ENCODE measurements around the gene AHI1.

Gene AHI1

GRCh38 chr6:135449246-135449645 is 48.3 kb downstream of the AHI1 start:
- no peak overlapping the region for H3K9ac ChIP-seq (ENCODE audit: low read depth, low read length)
- no peaks in the 10 kb centered on the region for H3K27me3 ChIP-seq (ENCODE audit: insufficient read depth, low read length, poor library complexity)
- H3K4me3 ChIP-seq (ENCODE audit: low read depth in 1 of 2, low read length in 2 of 2): no peak overlapping the region
- H3K36me3 ChIP-seq (ENCODE audit: insufficient read depth, low read length): no peaks in the 10 kb centered on the region
- H3K4me1 ChIP-seq (ENCODE audit: insufficient read depth, low read length): no peaks in the 10 kb centered on the region
- H2AFZ ChIP-seq (ENCODE audit: low read depth, low read length): no peak overlapping the region
- no peaks in the 10 kb centered on the region for H3K79me2 ChIP-seq (ENCODE audit: insufficient read depth, low read length)
- H3K4me2 ChIP-seq (ENCODE audit: insufficient read depth, low read length): no peak overlapping the region
- no peaks in the 10 kb centered on the region for H3K9me3 ChIP-seq (ENCODE audit: insufficient read depth, low read length, severe bottlenecking)
- no peaks in the 10 kb centered on the region for H4K20me1 ChIP-seq (ENCODE audit: insufficient read depth, low read length)
- DNase-seq (no peak), ATAC-seq (ENCODE audit: insufficient read depth, low read depth) (no peak)
- no peak overlapping the region for H3K27ac ChIP-seq (ENCODE audit: low read length)
- TF ChIP-seq CTCF (IDR thresholded peaks at IDR 0.05; ENCODE audit: borderline replicate concordance, extremely low read depth, low read length, poor library complexity, severe bottlenecking): no peak
- no peak for TF ChIP-seq EZH2 (IDR thresholded peaks at IDR 0.05; ENCODE audit: borderline replicate concordance, low read depth, low read length, severe bottlenecking)

GRCh38 chr6:135440087-135440792 is 57.3 kb downstream of the AHI1 start:
- Histone ChIP-seq H3K4me3 (ENCODE audit: low read depth in 1 of 2, low read length in 2 of 2) (no peak overlapping the region), H3K4me1 (ENCODE audit: insufficient read depth, low read length) (peaks cover 13% of the 10 kb centered on the region), H3K9ac (ENCODE audit: low read depth, low read length) (no peak overlapping the region), H2AFZ (ENCODE audit: low read depth, low read length) (no peak overlapping the region), H3K36me3 (ENCODE audit: insufficient read depth, low read length) (no peaks in the 10 kb centered on the region; the same call in 1 of the 2 replicates), H3K9me3 (ENCODE audit: insufficient read depth, low read length, severe bottlenecking) (no peaks in the 10 kb centered on the region), H4K20me1 (ENCODE audit: insufficient read depth, low read length) (no peaks in the 10 kb centered on the region), H3K4me2 (ENCODE audit: insufficient read depth, low read length) (no peak overlapping the region), H3K27ac (ENCODE audit: low read length) (no peak overlapping the region), H3K27me3 (ENCODE audit: insufficient read depth, low read length, poor library complexity) (no peaks in the 10 kb centered on the region), H3K79me2 (ENCODE audit: insufficient read depth, low read length) (no peaks in the 10 kb centered on the region)
- TF ChIP-seq CTCF (IDR thresholded peaks at IDR 0.05; ENCODE audit: borderline replicate concordance, extremely low read depth, low read length, poor library complexity, severe bottlenecking) (no peak), EZH2 (IDR thresholded peaks at IDR 0.05; ENCODE audit: borderline replicate concordance, low read depth, low read length, severe bottlenecking) (no peak)
- DNase-seq: no peak
- ATAC-seq (ENCODE audit: insufficient read depth, low read depth): peak; percentile 35; the same call in 1 of the 3 replicates

- H3K4me3 ChIP-seq (ENCODE audit: low read depth in 1 of 2, low read length in 2 of 2): no peak overlapping the region
- no peaks in the 10 kb centered on the region for H3K27me3 ChIP-seq (ENCODE audit: insufficient read depth, low read length, poor library complexity)
- H3K4me1 ChIP-seq (ENCODE audit: insufficient read depth, low read length): peaks cover 13% of the 10 kb centered on the region
- no peak overlapping the region; the same call in 1 of the 2 replicates for H3K4me2 ChIP-seq (ENCODE audit: insufficient read depth, low read length)
- no peaks in the 10 kb centered on the region; the same call in 1 of the 2 replicates for H3K36me3 ChIP-seq (ENCODE audit: insufficient read depth, low read length)
- H3K27ac ChIP-seq (ENCODE audit: low read length): no peak overlapping the region
- no peak overlapping the region for H3K9ac ChIP-seq (ENCODE audit: low read depth, low read length)
- DNase-seq (no peak), ATAC-seq (ENCODE audit: insufficient read depth, low read depth) (no peak)
- TF ChIP-seq EZH2 (IDR thresholded peaks at IDR 0.05; ENCODE audit: borderline replicate concordance, low read depth, low read length, severe bottlenecking) (no peak), CTCF (IDR thresholded peaks at IDR 0.05; ENCODE audit: borderline replicate concordance, extremely low read depth, low read length, poor library complexity, severe bottlenecking) (no peak)
- H3K79me2 ChIP-seq (ENCODE audit: insufficient read depth, low read length): no peaks in the 10 kb centered on the region
- H2AFZ ChIP-seq (ENCODE audit: low read depth, low read length): no peak overlapping the region
- no peaks in the 10 kb centered on the region for H3K9me3 ChIP-seq (ENCODE audit: insufficient read depth, low read length, severe bottlenecking)
- no peaks in the 10 kb centered on the region for H4K20me1 ChIP-seq (ENCODE audit: insufficient read depth, low read length)
Observed at GRCh38 chr6:135439549-135439948, 58.0 kb downstream of the AHI1 start.
